Liver (tissue), 9 donors: Measurements from ENCODE around the gene UNC5B. TPM values are rescaled to one million over a fixed set of nuclear protein-coding genes. Genes with fewer than 3 reads are reported as not detected.

ENCODE experiments used
- DNase-seq: peaks from one replicate; pipeline ENCODE4 v3.0.0-alpha.2; 2017; ENCODE audit warnings: low spot score
- H3K27ac ChIP-seq, 2 donors: one replicate each; pipeline ENCODE4 v1.7.0; 2013; ENCODE audit warnings: inconsistent platforms in 2 of 2, low read length in 2 of 2, control low read depth in 1 of 2, low read depth in 1 of 2, mild to moderate bottlenecking in 1 of 2
- H3K27me3 ChIP-seq, 4 donors: one replicate each; pipeline versions ENCODE4 v1.6.1 to v1.7.0; 2013; ENCODE audit warnings: low read length in 3 of 4, inconsistent platforms in 1 of 4, mild to moderate bottlenecking in 1 of 4, moderate library complexity in 1 of 4; ENCODE audit not compliant: control insufficient read depth in 4 of 4, insufficient read depth in 4 of 4
- H3K36me3 ChIP-seq, 4 donors: one replicate each; pipeline versions ENCODE4 v1.6.1 to v1.7.0; 2013; ENCODE audit warnings: low read length in 3 of 4, mild to moderate bottlenecking in 3 of 4, low read depth in 1 of 4, moderate library complexity in 1 of 4; ENCODE audit not compliant: control insufficient read depth in 4 of 4, insufficient read depth in 3 of 4
- H3K4me1 ChIP-seq, 4 donors: one replicate each; pipeline versions ENCODE4 v1.6.1 to v1.7.0; 2013; ENCODE audit warnings: low read length in 3 of 4, mild to moderate bottlenecking in 3 of 4, moderate library complexity in 1 of 4; ENCODE audit not compliant: control insufficient read depth in 4 of 4, insufficient read depth in 4 of 4
- H3K4me3 ChIP-seq, 3 donors: one replicate each; pipeline versions ENCODE4 v1.6.1 to v1.7.0; 2013; ENCODE audit warnings: low read length in 3 of 3, control low read depth in 1 of 3, low read depth in 1 of 3, mild to moderate bottlenecking in 1 of 3
- H3K9ac ChIP-seq, 2 donors: one replicate each; pipeline ENCODE4 v1.7.0; 2013; ENCODE audit warnings: low read length in 2 of 2, mild to moderate bottlenecking in 2 of 2, moderate library complexity in 2 of 2, control low read depth in 1 of 2, low read depth in 1 of 2
- H3K9me3 ChIP-seq, 4 donors: one replicate each; pipeline versions ENCODE4 v1.6.1 to v1.7.0; 2013; ENCODE audit warnings: low read length in 3 of 4; ENCODE audit not compliant: control insufficient read depth in 4 of 4
- ATF3 ChIP-seq: IDR thresholded peaks from 2 replicates; pipeline ENCODE4 v1.6.1; 2016; ENCODE audit warnings: antibody characterized with exemption
- CTCF ChIP-seq: fragments of 150-350 bp; IDR thresholded peaks from 2 replicates; pipeline ENCODE4 v1.5.1; 2017; ENCODE audit warnings: improper control_type of control experiment, low read depth, low read length; ENCODE audit not compliant: missing input control
- EGR1 ChIP-seq, 2 donors: IDR thresholded peaks; 2 replicates each; pipeline ENCODE4 v1.6.1; 2016 to 2018; ENCODE audit warnings: antibody characterized with exemption in 2 of 2, low read depth in 2 of 2
- FOXA2 ChIP-seq: IDR thresholded peaks from 2 replicates; pipeline ENCODE4 v1.6.1; 2016; ENCODE audit warnings: antibody characterized with exemption
- GABPA ChIP-seq, 2 donors: IDR thresholded peaks in 1 of 2; conservative IDR thresholded peaks in 1 of 2; 2 replicates each; pipeline ENCODE4 v1.6.1; 2016; ENCODE audit warnings: antibody characterized with exemption in 2 of 2, mild to moderate bottlenecking in 1 of 2, moderate library complexity in 1 of 2
- HNF4A ChIP-seq, 2 donors: conservative IDR thresholded peaks; 2 replicates each; pipeline ENCODE4 v1.6.1; 2016; ENCODE audit warnings: antibody characterized with exemption in 2 of 2, mild to moderate bottlenecking in 2 of 2
- HNF4G ChIP-seq: IDR thresholded peaks from 2 replicates; pipeline ENCODE4 v1.6.1; 2016; ENCODE audit warnings: antibody characterized with exemption
- JUND ChIP-seq, 2 donors: IDR thresholded peaks; 2 replicates each; pipeline ENCODE4 v1.6.1; 2016; ENCODE audit warnings: antibody characterized with exemption in 2 of 2
- NR2F2 ChIP-seq: IDR thresholded peaks from 2 replicates; pipeline ENCODE4 v1.6.1; 2016; ENCODE audit warnings: antibody characterized with exemption
- RAD21 ChIP-seq, 2 donors: IDR thresholded peaks; 2 replicates each; pipeline ENCODE4 v1.6.1; 2016; ENCODE audit warnings: antibody characterized with exemption in 2 of 2, mild to moderate bottlenecking in 2 of 2
- REST ChIP-seq: IDR thresholded peaks from 2 replicates; pipeline ENCODE4 v1.6.1; 2016; ENCODE audit warnings: antibody characterized with exemption, mild to moderate bottlenecking
- RXRA ChIP-seq, 2 donors: IDR thresholded peaks; 2 replicates each; pipeline ENCODE4 v1.6.1; 2017 to 2018; ENCODE audit warnings: antibody characterized with exemption in 2 of 2, mild to moderate bottlenecking in 1 of 2
- SP1 ChIP-seq: IDR thresholded peaks from 2 replicates; pipeline ENCODE4 v1.6.1; 2018; ENCODE audit warnings: antibody characterized with exemption, mild to moderate bottlenecking
- TAF1 ChIP-seq: conservative IDR thresholded peaks from 2 replicates; pipeline ENCODE4 v1.6.1; 2016; ENCODE audit warnings: antibody characterized with exemption, mild to moderate bottlenecking
- YY1 ChIP-seq: IDR thresholded peaks from 2 replicates; pipeline ENCODE4 v1.6.1; 2016; ENCODE audit warnings: antibody characterized with exemption, mild to moderate bottlenecking
- ZBTB33 ChIP-seq: IDR thresholded peaks from 2 replicates; pipeline ENCODE4 v1.6.1; 2016; ENCODE audit warnings: antibody characterized with exemption
- WGBS: extraction: QIAGEN DNeasy Blood & Tissue Kit; methylation state at CpG from one replicate; pipeline ENCODE4 v1.1.7; 2013; 5-methylcytosine and 5-hydroxymethylcytosine counted together
- polyA plus RNA-seq, 2 donors: library from polyadenylated mRNA; stranded (reverse) in 1 of 2; unstranded in 1 of 2; fragments of 200-250 nt in 1 of 2; fragments of >200 nt in 1 of 2; fragmentation: Nextera tagmentation in 1 of 2; extraction: Ambion mirVana in 1 of 2; gene quantifications; one replicate each; pipeline versions ENCODE4 v1.2.1 to v1.2.3, GENCODE V29; 2013 to 2015
- total RNA-seq, 2 donors: library from RNA; depleted of rRNA; stranded (reverse); fragments of >200 nt; gene quantifications; one replicate each; pipeline ENCODE4 v1.2.3, GENCODE V29; 2014
- donor health status: healthy.
- donor health status: healthy.
- donor health status: healthy.
- donor health status: healthy.
- donor health status: healthy.

The UNC5B gene
- total and polyA plus RNA-seq, 4 donors, result 0.56 to 1.8 (median 1.3) TPM

GRCh38 chr10:71286521-71287294 is 74.3 kb downstream of the UNC5B start:
- whole genome bisulfite sequencing, result 91% methylated on average over 17 of the region's 17 CpGs
- no peak for DNase-seq

More at GRCh38 chr10:71286521-71287294, 74.3 kb downstream of the UNC5B start:
- Histone ChIP-seq H3K9me3 (no peaks in the 10 kb centered on the region), H3K27ac (no peak overlapping the region), H3K4me3 (no peak overlapping the region), H3K27me3 (no peaks in the 10 kb centered on the region), H3K4me1 (peaks cover 4 to 20% (median 14%) of the 10 kb centered on the region in 4 donors), H3K36me3 (no peaks in the 10 kb centered on the region), H3K9ac (no peak overlapping the region)
- TF ChIP-seq EGR1 (IDR thresholded peaks at IDR 0.05; ENCODE audit: low read depth in 2 of 2), result no peak
- no peak for TF ChIP-seq ATF3
- TF ChIP-seq NR2F2, result no peak
- no peak for TF ChIP-seq FOXA2
- no peak for TF ChIP-seq RXRA (IDR thresholded peaks at IDR 0.05)
- no peak for TF ChIP-seq HNF4A (conservative IDR thresholded peaks at IDR 0.05)
- no peak for TF ChIP-seq HNF4G
- TF ChIP-seq GABPA (IDR thresholded peaks at IDR 0.05 in 1 of 2, conservative IDR thresholded peaks at IDR 0.05 in 1 of 2), result no peak
- no peak for TF ChIP-seq SP1
- TF ChIP-seq TAF1, result no peak
- no peak for TF ChIP-seq CTCF
- TF ChIP-seq YY1, result no peak
- TF ChIP-seq ZBTB33, result no peak
- TF ChIP-seq REST, result no peak
- TF ChIP-seq RAD21 (IDR thresholded peaks at IDR 0.05), result no peak
- no peak for TF ChIP-seq JUND (IDR thresholded peaks at IDR 0.05)
